ENCODE measurements around the gene HMCES.

DNA sequence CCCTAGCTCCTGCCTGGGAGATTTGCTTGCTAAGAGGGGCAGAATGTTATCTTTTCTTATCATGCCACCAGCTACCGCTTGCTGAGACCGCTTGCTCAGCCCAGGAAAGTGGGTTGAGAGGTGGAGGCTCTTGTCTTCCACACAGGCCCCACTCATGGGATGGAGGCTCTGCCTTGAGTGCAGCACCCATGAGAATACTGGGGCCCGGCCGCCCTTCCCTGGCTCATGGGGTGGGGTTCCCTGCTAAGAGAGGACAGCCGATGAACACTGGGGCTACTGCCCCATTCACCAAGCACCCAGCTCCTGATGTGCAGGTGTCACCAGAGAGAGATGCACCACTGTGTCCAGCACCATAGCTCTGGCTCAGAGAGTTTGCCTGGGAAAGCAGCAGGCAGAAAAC lies 55.2 kb downstream of the HMCES start:
- TF ChIP-seq, protein P1, sequence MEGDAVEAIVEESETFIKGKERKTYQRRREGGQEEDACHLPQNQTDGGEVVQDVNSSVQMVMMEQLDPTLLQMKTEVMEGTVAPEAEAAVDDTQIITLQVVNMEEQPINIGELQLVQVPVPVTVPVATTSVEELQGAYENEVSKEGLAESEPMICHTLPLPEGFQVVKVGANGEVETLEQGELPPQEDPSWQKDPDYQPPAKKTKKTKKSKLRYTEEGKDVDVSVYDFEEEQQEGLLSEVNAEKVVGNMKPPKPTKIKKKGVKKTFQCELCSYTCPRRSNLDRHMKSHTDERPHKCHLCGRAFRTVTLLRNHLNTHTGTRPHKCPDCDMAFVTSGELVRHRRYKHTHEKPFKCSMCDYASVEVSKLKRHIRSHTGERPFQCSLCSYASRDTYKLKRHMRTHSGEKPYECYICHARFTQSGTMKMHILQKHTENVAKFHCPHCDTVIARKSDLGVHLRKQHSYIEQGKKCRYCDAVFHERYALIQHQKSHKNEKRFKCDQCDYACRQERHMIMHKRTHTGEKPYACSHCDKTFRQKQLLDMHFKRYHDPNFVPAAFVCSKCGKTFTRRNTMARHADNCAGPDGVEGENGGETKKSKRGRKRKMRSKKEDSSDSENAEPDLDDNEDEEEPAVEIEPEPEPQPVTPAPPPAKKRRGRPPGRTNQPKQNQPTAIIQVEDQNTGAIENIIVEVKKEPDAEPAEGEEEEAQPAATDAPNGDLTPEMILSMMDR (IDR thresholded peaks at IDR 0.05): no peak
- TF ChIP-seq POLR2A (IDR thresholded peaks at IDR 0.05): no peak
